Kidney epithelial cell (primary cell): ENCODE measurements around the gene OR10R2. TPM values are rescaled to one million over a fixed set of nuclear protein-coding genes. Genes with fewer than 3 reads are reported as not detected.

Experiments used
- DNase-seq: peaks from one replicate; pipeline ENCODE4 v3.0.0-alpha.2; 2010; ENCODE audit warnings: low read depth
- H3K27me3 ChIP-seq: 2 replicates; pipeline ENCODE4 v1.6.0; 2011; ENCODE audit warnings: low read length; ENCODE audit not compliant: control insufficient read depth, insufficient read depth
- H3K36me3 ChIP-seq: 2 replicates; pipeline ENCODE4 v1.5.1; 2011; ENCODE audit warnings: low read length; ENCODE audit not compliant: control insufficient read depth, insufficient read depth
- H3K4me3 ChIP-seq: 2 replicates; pipeline ENCODE4 v1.5.1; 2011; ENCODE audit warnings: low read depth, mild to moderate bottlenecking, control low read depth, low read length
- CTCF ChIP-seq: IDR thresholded peaks from 2 replicates; pipeline ENCODE4 v1.5.1; 2011; ENCODE audit warnings: mild to moderate bottlenecking, moderate library complexity, low read length, control low read depth, inconsistent platforms; ENCODE audit not compliant: insufficient read depth, poor library complexity, severe bottlenecking
- total RNA-seq: library from RNA; depleted of rRNA; stranded (reverse); fragments of >200 nt; gene quantifications from 2 replicates; pipeline ENCODE4 v1.2.3, GENCODE V29; 2015

Gene OR10R2
- total RNA-seq, 1 donor from 2014 or later: not detected

- Histone ChIP-seq H3K27me3 (no peaks in the 10 kb centered on the region), H3K4me3 (no peak overlapping the region), H3K36me3 (no peaks in the 10 kb centered on the region)
- no peak for DNase-seq
- no peak for TF ChIP-seq CTCF
Observed at GRCh38 chr1:158493054-158493453, 21.0 kb downstream of the OR10R2 start.

- no peak for DNase-seq
- TF ChIP-seq CTCF: no peak
- Histone ChIP-seq H3K27me3 (no peaks in the 10 kb centered on the region), H3K4me3 (no peak overlapping the region), H3K36me3 (no peaks in the 10 kb centered on the region)
Observed at GRCh38 chr1:158494796-158495195, 22.8 kb downstream of the OR10R2 start.

GRCh38 chr1:158496374-158496773 is 24.4 kb downstream of the OR10R2 start:
- DNase-seq: no peak
- TF ChIP-seq CTCF: peak; percentile 15
- no peaks in the 10 kb centered on the region for H3K36me3 ChIP-seq
- H3K4me3 ChIP-seq: no peak overlapping the region
- no peaks in the 10 kb centered on the region for H3K27me3 ChIP-seq

- Histone ChIP-seq H3K4me3 (no peak overlapping the region), H3K27me3 (no peaks in the 10 kb centered on the region), H3K36me3 (no peaks in the 10 kb centered on the region)
- DNase-seq: no peak
- peak; percentile 37 for TF ChIP-seq CTCF
Observed at GRCh38 chr1:158506369-158506987, 34.5 kb downstream of the OR10R2 start.

GRCh38 chr1:158507511-158507910 is 35.5 kb downstream of the OR10R2 start:
- Histone ChIP-seq H3K4me3 (no peak overlapping the region), H3K36me3 (no peaks in the 10 kb centered on the region), H3K27me3 (no peaks in the 10 kb centered on the region)
- DNase-seq: no peak
- TF ChIP-seq CTCF: no peak
